H1 (cell line): ENCODE measurements around the gene PIK3R6. TPM values are rescaled to one million over a fixed set of nuclear protein-coding genes. Genes with fewer than 3 reads are reported as not detected.

Source experiments
- MAX ChIP-seq: IDR thresholded peaks from 2 replicates; pipeline ENCODE4 v1.6.1; 2012; ENCODE audit warnings: inconsistent platforms
- polyA plus RNA-seq, 7 experiments: library from polyadenylated mRNA; depleted of rRNA in 3 of 7; stranded (reverse) in 5 of 7; unstranded in 2 of 7; fragments of >200 nt in 5 of 7; fragments of 200-250 nt in 2 of 7; gene quantifications; 1 replicate in 5 of 7; 2 replicates in 1 of 7; 4 replicates in 1 of 7; pipeline versions ENCODE4 v1.2.1 to v1.2.3, GENCODE V29; 2011 to 2013; ENCODE audit warnings: missing spikeins in 2 of 7, mixed read lengths in 2 of 7
- total RNA-seq: library from RNA; stranded (reverse); fragmentation: NEBNext Ultra II Directional; extraction: Animal tissue kit (Norgen Biotek cat#: 25700); gene quantifications from 2 replicates; pipeline ENCODE4 v1.2.1, GENCODE V29; 2021

The PIK3R6 gene
- total and polyA plus RNA-seq, 2 of the 8 experiments (the other 6 are each of a cell fraction or from before 2014, with no cell fraction given) = 0.24 to 1.2 TPM

GRCh38 chr17:8872705-8873435 is 5.4 kb upstream of the PIK3R6 start (continued):
- TF ChIP-seq MAX = no peak
